Cerebellar cortex (tissue), 1 donor: ENCODE results near the gene OR13J1.
A peak's percentile ranks its signal among the peaks of the same experiment; 100 is the strongest.
"Not testable (repeated sequence)": the region's sequence is repeated elsewhere in the genome, so short reads cannot be mapped to it uniquely, and the experiment has no call there.

Source experiments
- DNase-seq: peaks from one replicate; pipeline ENCODE4 v3.0.0-alpha.2; 2015; ENCODE audit warnings: low spot score

Gene OR13J1

GRCh38 chr9:35870351-35870923 lies at the start of gene OR13J1:
TSS of gene OR13J1 (minus strand) at chr9:35870401. CDS start at chr9:35870401, 0 bp downstream.
- no peak for DNase-seq

- no peak for DNase-seq
These were observed 49.2 kb upstream of the OR13J1 start for GRCh38 chr9:35919212-35920008.

GRCh38 chr9:35918780-35919179 lies 48.6 kb upstream of the OR13J1 start:
- DNase-seq: no peak

- DNase-seq: no peak
These were observed 47.1 kb upstream of the OR13J1 start for GRCh38 chr9:35917261-35917660.

GRCh38 chr9:35915681-35916294 lies 45.6 kb upstream of the OR13J1 start:
- no peak for DNase-seq

GRCh38 chr9:35914301-35914807 lies 44.2 kb upstream of the OR13J1 start:
- peak; percentile 33 for DNase-seq

- not testable (repeated sequence) for DNase-seq
These were observed 43.2 kb upstream of the OR13J1 start for GRCh38 chr9:35913429-35913828.

GRCh38 chr9:35912791-35913400 lies 42.7 kb upstream of the OR13J1 start:
- DNase-seq: no peak

GRCh38 chr9:35911690-35912089 lies 41.5 kb upstream of the OR13J1 start:
- no peak for DNase-seq

GRCh38 chr9:35910613-35911359 lies 40.6 kb upstream of the OR13J1 start:
- DNase-seq: peak; percentile 59

- no peak for DNase-seq
These were observed 39.7 kb upstream of the OR13J1 start for GRCh38 chr9:35909687-35910612.

- no peak for DNase-seq
These were observed 39.1 kb upstream of the OR13J1 start, which contains the start of gene SPAAR for GRCh38 chr9:35909274-35909673. TSS of gene SPAAR (plus strand) at chr9:35909490. CDS start at chr9:35910464, 974 bp downstream.

GRCh38 chr9:35908504-35909125 lies 38.4 kb upstream of the OR13J1 start:
- DNase-seq: peak; percentile 94

- peak; percentile 74 for DNase-seq
These were observed 37.7 kb upstream of the OR13J1 start for GRCh38 chr9:35907711-35908503.

- DNase-seq: peak; percentile 35
These were observed 36.9 kb upstream of the OR13J1 start for GRCh38 chr9:35906923-35907699.

GRCh38 chr9:35905912-35906679 lies 35.9 kb upstream of the OR13J1 start, which contains the start of gene HRCT1:
TSS of gene HRCT1 (plus strand) at chr9:35906202. CDS start at chr9:35906288, 86 bp downstream.
- peak; percentile 43 for DNase-seq

GRCh38 chr9:35905051-35905781 lies 35.0 kb upstream of the OR13J1 start:
- DNase-seq: no peak
